Transverse colon (tissue), 4 donors: ENCODE data around the gene SDR42E2.

Source experiments
- EP300 ChIP-seq: sonication (generic); formaldehyde crosslinking; IDR thresholded peaks from one replicate; pipeline ENCODE4 v1.6.1; 2017; ENCODE audit warnings: antibody characterized with exemption, low read depth
- POLR2AphosphoS5 ChIP-seq, 3 donors: sonication (generic); formaldehyde crosslinking; IDR thresholded peaks; one replicate each; pipeline ENCODE4 v1.6.1; 2016; ENCODE audit warnings: antibody characterized with exemption in 3 of 3
- TF ChIP-seq, protein P1 (sequence below), 5 experiments: fragments of 200-600 bp in 3 of 5; fragments of 450-650 bp in 2 of 5; sonication (generic) in 3 of 5; IDR thresholded peaks; 1 replicate in 2 of 5; 2 replicates in 3 of 5; pipeline ENCODE4 v1.5.1; 2016 to 2017; ENCODE audit warnings: antibody characterized with exemption in 5 of 5, inconsistent platforms in 3 of 5, mild to moderate bottlenecking in 2 of 5, moderate library complexity in 1 of 5

DNA sequence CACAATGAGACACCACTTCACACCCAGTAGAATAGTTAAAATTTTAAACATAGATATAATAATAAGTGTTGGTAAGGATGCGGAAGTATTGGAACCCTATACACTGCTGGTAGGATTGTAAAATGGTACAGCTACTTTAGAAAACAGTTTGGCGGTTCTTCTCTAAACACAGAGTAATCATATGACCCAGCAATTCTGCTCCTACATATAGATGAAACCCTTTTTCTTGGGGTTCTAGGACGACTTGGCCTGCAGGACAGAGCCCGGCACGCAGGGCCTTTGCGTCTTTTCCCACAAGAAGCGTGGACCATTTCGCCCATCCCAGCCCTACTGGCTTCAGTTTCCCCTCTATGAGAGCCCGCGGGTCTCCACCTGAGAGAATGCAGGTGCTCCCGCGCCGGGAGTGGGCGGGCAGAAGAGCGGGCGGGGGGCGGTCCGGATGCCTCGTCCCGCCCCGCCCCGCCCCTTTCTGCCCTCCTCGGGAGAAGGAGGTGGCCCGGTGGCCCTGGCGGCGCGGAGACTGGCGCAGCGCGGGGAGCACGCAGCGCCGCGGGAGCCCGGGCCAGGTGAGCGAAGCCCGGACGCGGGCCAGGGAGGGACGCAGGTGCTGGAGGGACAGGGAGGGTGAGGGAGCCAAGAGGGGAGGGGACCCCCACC lies at the start of gene SDR42E2:
- TF ChIP-seq POLR2AphosphoS5 (IDR thresholded peaks at IDR 0.05) (no peak), EP300 (no peak)
- TF ChIP-seq, protein P1, sequence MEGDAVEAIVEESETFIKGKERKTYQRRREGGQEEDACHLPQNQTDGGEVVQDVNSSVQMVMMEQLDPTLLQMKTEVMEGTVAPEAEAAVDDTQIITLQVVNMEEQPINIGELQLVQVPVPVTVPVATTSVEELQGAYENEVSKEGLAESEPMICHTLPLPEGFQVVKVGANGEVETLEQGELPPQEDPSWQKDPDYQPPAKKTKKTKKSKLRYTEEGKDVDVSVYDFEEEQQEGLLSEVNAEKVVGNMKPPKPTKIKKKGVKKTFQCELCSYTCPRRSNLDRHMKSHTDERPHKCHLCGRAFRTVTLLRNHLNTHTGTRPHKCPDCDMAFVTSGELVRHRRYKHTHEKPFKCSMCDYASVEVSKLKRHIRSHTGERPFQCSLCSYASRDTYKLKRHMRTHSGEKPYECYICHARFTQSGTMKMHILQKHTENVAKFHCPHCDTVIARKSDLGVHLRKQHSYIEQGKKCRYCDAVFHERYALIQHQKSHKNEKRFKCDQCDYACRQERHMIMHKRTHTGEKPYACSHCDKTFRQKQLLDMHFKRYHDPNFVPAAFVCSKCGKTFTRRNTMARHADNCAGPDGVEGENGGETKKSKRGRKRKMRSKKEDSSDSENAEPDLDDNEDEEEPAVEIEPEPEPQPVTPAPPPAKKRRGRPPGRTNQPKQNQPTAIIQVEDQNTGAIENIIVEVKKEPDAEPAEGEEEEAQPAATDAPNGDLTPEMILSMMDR (IDR thresholded peaks at IDR 0.05) = no peak
